PFSK-1 (cell line): ENCODE measurements around the gene TIMM17B.

Experiments used
- FOXP2 ChIP-seq: optimal IDR thresholded peaks from 2 replicates; pipeline ENCODE3; 2011; ENCODE audit warnings: borderline replicate concordance, control low read depth, inconsistent platforms; ENCODE audit not compliant: insufficient read depth; ENCODE audit errors: extremely low read length, extremely low read depth
- POLR2AphosphoS5 ChIP-seq: IDR thresholded peaks from 2 replicates; pipeline ENCODE4 v1.6.1; 2012; ENCODE audit warnings: low read depth, mild to moderate bottlenecking, control low read depth, low read length, moderate library complexity
- SIN3A ChIP-seq: IDR thresholded peaks from 2 replicates; pipeline ENCODE4 v1.6.1; 2012; ENCODE audit warnings: mild to moderate bottlenecking, low read length, moderate library complexity, borderline replicate concordance; ENCODE audit not compliant: insufficient read depth
- TAF1 ChIP-seq: IDR thresholded peaks from 2 replicates; pipeline ENCODE4 v1.6.1; 2012; ENCODE audit warnings: low read length, control low read depth, borderline replicate concordance; ENCODE audit not compliant: insufficient read depth
- TF ChIP-seq, protein P1 (sequence below), 2 experiments: IDR thresholded peaks; 2 replicates each; pipeline versions ENCODE4 v1.6.1 to v1.8.0; 2011 to 2012; ENCODE audit warnings: low read depth in 2 of 2, low read length in 2 of 2, control low read depth in 1 of 2, inconsistent platforms in 1 of 2, mild to moderate bottlenecking in 1 of 2, moderate library complexity in 1 of 2; ENCODE audit not compliant: insufficient read depth in 1 of 2

TIMM17B gene

GRCh38 chrX:48896611-48897011 lies 957 bp downstream of the TIMM17B start:
- TF ChIP-seq TAF1 (no peak), SIN3A (no peak), POLR2AphosphoS5 (no peak), FOXP2 (no peak)
- TF ChIP-seq, protein P1, sequence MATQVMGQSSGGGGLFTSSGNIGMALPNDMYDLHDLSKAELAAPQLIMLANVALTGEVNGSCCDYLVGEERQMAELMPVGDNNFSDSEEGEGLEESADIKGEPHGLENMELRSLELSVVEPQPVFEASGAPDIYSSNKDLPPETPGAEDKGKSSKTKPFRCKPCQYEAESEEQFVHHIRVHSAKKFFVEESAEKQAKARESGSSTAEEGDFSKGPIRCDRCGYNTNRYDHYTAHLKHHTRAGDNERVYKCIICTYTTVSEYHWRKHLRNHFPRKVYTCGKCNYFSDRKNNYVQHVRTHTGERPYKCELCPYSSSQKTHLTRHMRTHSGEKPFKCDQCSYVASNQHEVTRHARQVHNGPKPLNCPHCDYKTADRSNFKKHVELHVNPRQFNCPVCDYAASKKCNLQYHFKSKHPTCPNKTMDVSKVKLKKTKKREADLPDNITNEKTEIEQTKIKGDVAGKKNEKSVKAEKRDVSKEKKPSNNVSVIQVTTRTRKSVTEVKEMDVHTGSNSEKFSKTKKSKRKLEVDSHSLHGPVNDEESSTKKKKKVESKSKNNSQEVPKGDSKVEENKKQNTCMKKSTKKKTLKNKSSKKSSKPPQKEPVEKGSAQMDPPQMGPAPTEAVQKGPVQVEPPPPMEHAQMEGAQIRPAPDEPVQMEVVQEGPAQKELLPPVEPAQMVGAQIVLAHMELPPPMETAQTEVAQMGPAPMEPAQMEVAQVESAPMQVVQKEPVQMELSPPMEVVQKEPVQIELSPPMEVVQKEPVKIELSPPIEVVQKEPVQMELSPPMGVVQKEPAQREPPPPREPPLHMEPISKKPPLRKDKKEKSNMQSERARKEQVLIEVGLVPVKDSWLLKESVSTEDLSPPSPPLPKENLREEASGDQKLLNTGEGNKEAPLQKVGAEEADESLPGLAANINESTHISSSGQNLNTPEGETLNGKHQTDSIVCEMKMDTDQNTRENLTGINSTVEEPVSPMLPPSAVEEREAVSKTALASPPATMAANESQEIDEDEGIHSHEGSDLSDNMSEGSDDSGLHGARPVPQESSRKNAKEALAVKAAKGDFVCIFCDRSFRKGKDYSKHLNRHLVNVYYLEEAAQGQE (IDR thresholded peaks at IDR 0.05; ENCODE audit: insufficient read depth in 1 of 2, low read depth in 2 of 2, low read length in 2 of 2): no peak

DNA sequence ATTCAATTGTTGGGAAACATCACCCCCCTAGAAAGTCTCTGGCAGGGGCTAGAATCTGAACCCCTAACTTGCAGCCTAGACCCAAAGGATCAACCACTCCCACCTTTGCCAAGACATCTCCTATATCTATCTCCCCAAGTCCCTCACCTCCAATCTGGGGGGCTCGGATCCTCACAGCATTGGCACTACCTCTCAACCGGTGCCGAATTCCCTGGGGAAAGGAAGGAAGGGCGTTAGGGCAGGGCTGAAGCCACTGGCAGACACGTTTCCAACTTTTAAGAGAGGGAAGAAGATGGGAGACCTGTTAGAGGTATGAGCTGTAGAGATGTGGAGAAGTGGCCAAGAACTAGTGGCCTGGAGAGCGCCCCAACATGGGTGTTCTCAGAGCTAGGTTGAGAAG lies 2.7 kb downstream of the TIMM17B start:
- TF ChIP-seq SIN3A: no peak

DNA sequence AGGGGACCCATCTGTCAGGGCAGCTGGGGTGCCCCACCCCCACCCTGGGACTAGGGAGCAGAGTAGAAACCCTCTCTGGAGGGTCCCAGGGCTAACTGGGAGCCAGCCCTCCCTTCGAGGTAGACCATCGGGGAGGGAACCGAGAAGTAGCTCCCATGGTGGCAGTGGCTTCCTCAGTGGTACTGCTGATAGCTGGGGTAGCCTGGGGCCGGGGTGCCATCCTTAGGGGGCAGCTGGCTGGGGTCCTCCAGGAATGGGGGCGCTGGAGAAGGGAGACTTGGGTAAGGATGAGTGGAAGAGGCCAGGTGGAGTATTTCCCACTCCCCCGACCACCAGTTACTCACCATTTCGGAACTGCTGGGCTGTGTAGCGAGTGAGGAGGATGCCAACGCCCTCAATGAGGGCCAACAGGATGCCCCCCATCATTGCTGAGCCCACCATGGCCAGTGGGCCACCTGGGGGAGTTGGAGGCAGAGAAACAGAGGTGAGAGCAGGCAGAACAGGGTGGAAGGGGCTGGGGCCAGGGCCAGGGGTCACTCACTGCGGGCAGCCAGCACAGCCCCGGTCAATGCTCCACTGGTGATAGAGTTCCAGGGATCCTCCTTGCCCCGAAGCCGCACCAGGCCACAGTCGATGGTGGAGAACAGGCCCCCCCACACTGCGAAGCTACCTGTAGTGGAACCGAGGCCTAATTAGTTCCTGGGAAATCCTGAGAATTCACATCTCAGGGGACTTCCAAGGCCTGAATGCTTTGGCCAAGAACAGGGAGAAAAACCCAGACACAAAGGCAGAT lies 3.8 kb downstream of the TIMM17B start:
- TF ChIP-seq POLR2AphosphoS5 (no peak), TAF1 (no peak), FOXP2 (no peak), SIN3A (no peak)
- TF ChIP-seq, protein P1 (IDR thresholded peaks at IDR 0.05; ENCODE audit: insufficient read depth in 1 of 2, low read depth in 2 of 2, low read length in 2 of 2): no peak

DNA sequence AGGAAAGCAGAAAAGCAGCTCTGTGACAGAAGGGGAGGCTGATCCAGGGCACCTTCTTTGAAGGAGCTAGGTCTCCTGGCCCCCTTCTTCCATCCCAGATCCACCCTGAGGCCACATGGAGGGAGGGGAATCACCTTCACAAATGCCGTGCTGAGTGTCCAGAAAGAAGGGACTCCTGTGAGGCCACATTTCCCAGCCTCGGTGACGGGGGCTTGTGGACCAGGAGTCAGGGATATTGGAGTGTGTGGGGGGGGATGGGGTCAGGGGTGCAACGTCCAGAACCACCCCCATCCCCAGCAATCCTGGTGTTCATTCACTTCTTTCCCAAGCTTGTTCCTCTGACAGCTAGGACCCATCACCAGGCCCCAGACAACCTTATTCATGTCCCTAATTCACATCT lies 4.7 kb downstream of the TIMM17B start:
- TF ChIP-seq, protein P1 (IDR thresholded peaks at IDR 0.05; ENCODE audit: insufficient read depth in 1 of 2, low read depth in 2 of 2, low read length in 2 of 2): no peak
- no peak for TF ChIP-seq POLR2AphosphoS5
- TF ChIP-seq FOXP2: no peak
- TF ChIP-seq SIN3A: no peak
- TF ChIP-seq TAF1: no peak

- TF ChIP-seq FOXP2 (no peak), POLR2AphosphoS5 (no peak), SIN3A (no peak), TAF1 (0 out of 2 replicates have a peak, but pooled peaks have one; percentile 19)
- TF ChIP-seq, protein P1 (IDR thresholded peaks at IDR 0.05; ENCODE audit: insufficient read depth in 1 of 2, low read depth in 2 of 2, low read length in 2 of 2): no peak
Observed at GRCh38 chrX:48891402-48892288, 5.9 kb downstream of the TIMM17B start.
